OCI-LY7 (cell line): ENCODE measurements around the gene ERC1.

ENCODE experiments used
- EZH2phosphoT487 ChIP-seq: fragments of 200-600 bp; sonication (generic); IDR thresholded peaks from 2 replicates; pipeline ENCODE4 v1.6.1; 2018; ENCODE audit warnings: low read depth, borderline replicate concordance, mild to moderate bottlenecking, mixed run types, antibody characterized with exemption, low read length, moderate library complexity, mixed read lengths
- TF ChIP-seq, protein P1 (sequence below): fragments of 200-600 bp; sonication (generic); conservative IDR thresholded peaks from 2 replicates; pipeline ENCODE4 v1.5.1; 2014; ENCODE audit warnings: mild to moderate bottlenecking, antibody characterized with exemption, low read length, moderate library complexity, mixed read lengths

DNA sequence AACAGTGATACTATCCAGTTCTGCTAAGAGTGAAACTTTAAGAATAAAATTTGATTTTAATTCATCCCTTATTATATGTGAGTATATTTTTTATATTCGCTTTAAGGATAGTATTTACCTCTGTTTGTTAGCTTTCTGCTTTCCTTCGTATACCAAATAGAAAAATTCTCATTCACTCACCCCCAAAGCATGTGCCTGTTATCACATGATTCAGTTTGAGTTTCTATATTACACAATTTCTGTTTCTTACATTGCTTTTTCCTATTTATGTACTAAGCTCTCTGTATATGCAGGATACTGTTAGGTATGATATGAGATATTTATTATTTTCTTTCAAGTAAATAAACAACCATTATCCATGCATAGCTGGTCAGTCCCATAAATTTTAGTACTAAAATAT, 328.2 kb downstream of the ERC1 start:
- TF ChIP-seq, protein P1, sequence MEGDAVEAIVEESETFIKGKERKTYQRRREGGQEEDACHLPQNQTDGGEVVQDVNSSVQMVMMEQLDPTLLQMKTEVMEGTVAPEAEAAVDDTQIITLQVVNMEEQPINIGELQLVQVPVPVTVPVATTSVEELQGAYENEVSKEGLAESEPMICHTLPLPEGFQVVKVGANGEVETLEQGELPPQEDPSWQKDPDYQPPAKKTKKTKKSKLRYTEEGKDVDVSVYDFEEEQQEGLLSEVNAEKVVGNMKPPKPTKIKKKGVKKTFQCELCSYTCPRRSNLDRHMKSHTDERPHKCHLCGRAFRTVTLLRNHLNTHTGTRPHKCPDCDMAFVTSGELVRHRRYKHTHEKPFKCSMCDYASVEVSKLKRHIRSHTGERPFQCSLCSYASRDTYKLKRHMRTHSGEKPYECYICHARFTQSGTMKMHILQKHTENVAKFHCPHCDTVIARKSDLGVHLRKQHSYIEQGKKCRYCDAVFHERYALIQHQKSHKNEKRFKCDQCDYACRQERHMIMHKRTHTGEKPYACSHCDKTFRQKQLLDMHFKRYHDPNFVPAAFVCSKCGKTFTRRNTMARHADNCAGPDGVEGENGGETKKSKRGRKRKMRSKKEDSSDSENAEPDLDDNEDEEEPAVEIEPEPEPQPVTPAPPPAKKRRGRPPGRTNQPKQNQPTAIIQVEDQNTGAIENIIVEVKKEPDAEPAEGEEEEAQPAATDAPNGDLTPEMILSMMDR, result no peak
- no peak for TF ChIP-seq EZH2phosphoT487
